Stomach (tissue), 9 donors: Measurements from ENCODE around the gene DCAF6. TPM values are rescaled to one million over a fixed set of nuclear protein-coding genes. Genes with fewer than 3 reads are reported as not detected.

Experiments
- DNase-seq, 2 donors: peaks; one replicate each; pipeline versions ENCODE4 v3.0.0 to v3.0.0-alpha.2; 2013 to 2019
- H3K27ac ChIP-seq, 5 donors: fragments of 200-600 bp in 4 of 5; sonication (generic) in 4 of 5; one replicate each; pipeline ENCODE4 v1.5.1; 2013 to 2019; ENCODE audit warnings: mild to moderate bottlenecking in 1 of 5, moderate library complexity in 1 of 5
- H3K27me3 ChIP-seq, 3 donors: fragments of 200-600 bp; sonication (generic); one replicate each; pipeline ENCODE4 v1.5.1; 2017 to 2019; ENCODE audit warnings: mixed run types in 1 of 3
- H3K36me3 ChIP-seq, 4 donors: fragments of 200-600 bp; sonication (generic); 1 replicate in 3 of 4; 2 replicates in 1 of 4; pipeline ENCODE4 v1.5.1; 2016 to 2019
- H3K4me1 ChIP-seq, 4 donors: fragments of 200-600 bp; sonication (generic); one replicate each; pipeline ENCODE4 v1.5.1; 2016 to 2019
- H3K4me3 ChIP-seq, 4 donors: fragments of 200-600 bp; sonication (generic) in 3 of 4; one replicate each; pipeline ENCODE4 v1.5.1; 2016 to 2019; ENCODE audit warnings: mild to moderate bottlenecking in 1 of 4
- H3K9me3 ChIP-seq, 4 donors: fragments of 200-600 bp; sonication (generic); one replicate each; pipeline ENCODE4 v1.5.1; 2016 to 2019
- CTCF ChIP-seq, 7 experiments: fragments of 450-650 bp in 4 of 7; fragments of 200-600 bp in 3 of 7; sonication (generic) in 3 of 7; IDR thresholded peaks; one replicate each; pipeline ENCODE4 v1.5.1; 2016 to 2019; ENCODE audit warnings: antibody characterized with exemption in 7 of 7, control low read depth in 2 of 7, mild to moderate bottlenecking in 1 of 7
- EP300 ChIP-seq: sonication (generic); formaldehyde crosslinking; IDR thresholded peaks from one replicate; pipeline ENCODE4 v1.6.1; 2017; ENCODE audit warnings: antibody characterized with exemption
- POLR2A ChIP-seq, 4 donors: fragments of 450-650 bp; IDR thresholded peaks; one replicate each; pipeline ENCODE4 v1.6.1; 2016; ENCODE audit warnings: antibody characterized with exemption in 4 of 4, control low read depth in 2 of 4, mild to moderate bottlenecking in 1 of 4, moderate library complexity in 1 of 4
- POLR2AphosphoS5 ChIP-seq, 3 donors: sonication (generic); formaldehyde crosslinking; IDR thresholded peaks; one replicate each; pipeline ENCODE4 v1.6.1; 2016; ENCODE audit warnings: antibody characterized with exemption in 3 of 3
- WGBS, 5 donors: extraction: QIAGEN DNeasy Blood & Tissue Kit in 3 of 5; methylation state at CpG; one replicate each; pipeline versions ENCODE4 v1.1.5 to v1.1.7; 2013 to 2018; 5-methylcytosine and 5-hydroxymethylcytosine counted together
- intact Hi-C: fragments of 100-400 bp; cut with DNase I; formaldehyde crosslinking; loops from one replicate; pipeline ENCODE4 v1.15.1; 2023; ENCODE audit warnings: low total_unique reads
- polyA plus RNA-seq, 3 donors: library from polyadenylated mRNA; stranded (reverse); fragments of 200-250 nt; gene quantifications; one replicate each; pipeline ENCODE4 v1.2.3, GENCODE V29; 2013
- total RNA-seq, 5 donors: library from RNA; depleted of rRNA; stranded (reverse); fragments of >200 nt; gene quantifications; one replicate each; pipeline versions ENCODE4 v1.1.0 to v1.2.3, GENCODE V29; 2014 to 2016
- donor health status: healthy with polysubstance abuse.
- donor health status: Bipolar disorder and iron deficiency.
- donor health status: healthy.

The DCAF6 gene
- total and polyA plus RNA-seq, 8 donors, result 39.3 to 124 (median 71.9) TPM

GRCh38 chr1:168091720-168092550 lies 155.5 kb downstream of the DCAF6 start:
- Histone ChIP-seq H3K9me3 (no peaks in the 10 kb centered on the region), H3K36me3 (peaks cover 0 to 27% (median 14%) of the 10 kb centered on the region in 4 donors), H3K4me3 (no peak overlapping the region), H3K4me1 (peaks cover 0 to 6% (median 0%) of the 10 kb centered on the region in 4 donors), H3K27ac (no peak overlapping the region), H3K27me3 (no peaks in the 10 kb centered on the region)
- intact Hi-C loops, result no loop called here
- DNase-seq, result no peak
- 74 to 88% (median 82%) methylated on average over 8 of the region's 8 CpGs for whole genome bisulfite sequencing, 5 donors
- TF ChIP-seq CTCF (IDR thresholded peaks at IDR 0.05) (no peak), POLR2A (IDR thresholded peaks at IDR 0.05) (no peak), EP300 (no peak), POLR2AphosphoS5 (IDR thresholded peaks at IDR 0.05) (no peak)

- TF ChIP-seq POLR2AphosphoS5 (IDR thresholded peaks at IDR 0.05) (no peak), POLR2A (IDR thresholded peaks at IDR 0.05) (no peak), EP300 (no peak), CTCF (IDR thresholded peaks at IDR 0.05) (no peak)
- peak in 1 of 2 donors; percentile 57 for DNase-seq
- peaks cover 0 to 29% (median 17%) of the 10 kb centered on the region in 4 donors for H3K36me3 ChIP-seq
- H3K9me3 ChIP-seq, result no peaks in the 10 kb centered on the region
- H3K27me3 ChIP-seq, result no peaks in the 10 kb centered on the region
- WGBS, 5 donors, result 75 to 80% (median 77%) methylated on average over 14 to 16 of the region's 16 CpGs
- no peak overlapping the region for H3K4me3 ChIP-seq
- no peak overlapping the region for H3K27ac ChIP-seq
- intact Hi-C loops, result no loop called here
- H3K4me1 ChIP-seq, result peaks cover 0 to 6% (median 0%) of the 10 kb centered on the region in 4 donors
Observed at GRCh38 chr1:168092566-168093355, 156.3 kb downstream of the DCAF6 start.

DNA sequence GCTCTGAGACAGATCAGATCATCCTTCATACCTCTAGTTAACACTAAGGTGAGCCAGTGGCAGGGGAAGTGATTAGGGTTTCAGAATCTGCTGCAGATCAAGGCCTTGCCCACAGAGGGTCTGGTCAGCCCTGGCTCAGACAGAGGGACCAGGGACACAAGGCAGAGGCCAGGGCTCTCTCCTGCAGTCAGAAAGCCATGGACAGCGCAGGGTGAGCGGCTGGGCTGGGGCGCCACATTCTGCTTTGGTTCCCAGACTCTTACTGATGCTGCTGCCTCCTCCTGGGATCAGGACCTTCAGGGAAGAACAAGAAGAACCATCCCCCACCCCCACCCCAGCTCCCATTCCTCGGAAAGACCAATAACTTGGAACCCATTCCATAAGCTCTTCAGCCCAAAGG lies 157.1 kb downstream of the DCAF6 start:
- Histone ChIP-seq H3K36me3 (peaks cover 0 to 36% (median 17%) of the 10 kb centered on the region in 4 donors), H3K27ac (no peak overlapping the region), H3K4me1 (peaks cover 0 to 10% (median under 1%) of the 10 kb centered on the region in 4 donors), H3K27me3 (no peaks in the 10 kb centered on the region), H3K9me3 (no peaks in the 10 kb centered on the region), H3K4me3 (no peak overlapping the region)
- TF ChIP-seq CTCF (IDR thresholded peaks at IDR 0.05) (no peak), POLR2AphosphoS5 (IDR thresholded peaks at IDR 0.05) (no peak), EP300 (no peak), POLR2A (IDR thresholded peaks at IDR 0.05) (no peak)
- intact Hi-C loops, result no loop called here
- WGBS, 5 donors, result 88 to 97% (median 95%) methylated on average over 4 of the region's 4 CpGs
- no peak for DNase-seq

DNA sequence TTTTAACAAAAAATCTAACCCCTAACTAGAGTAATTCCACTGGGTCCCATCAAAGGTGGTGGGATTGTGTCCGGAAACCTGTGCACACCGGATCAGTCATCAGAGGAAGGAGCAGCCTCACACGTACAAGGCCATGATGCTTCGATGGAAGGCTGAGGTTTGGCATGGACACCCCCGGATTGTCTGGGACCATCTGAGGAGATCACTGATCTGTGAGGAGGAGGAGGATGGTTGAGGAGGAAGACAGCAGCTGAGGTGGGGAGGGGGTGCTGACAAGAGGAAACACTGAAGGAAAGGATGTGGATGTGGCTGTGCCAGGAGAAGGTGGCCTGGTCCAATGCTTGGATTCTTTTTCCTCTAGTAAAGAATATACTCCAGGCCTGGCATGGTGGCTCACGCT lies 159.0 kb downstream of the DCAF6 start:
- Histone ChIP-seq H3K27me3 (no peaks in the 10 kb centered on the region), H3K4me3 (no peak overlapping the region), H3K36me3 (peaks cover 0 to 21% (median 15%) of the 10 kb centered on the region in 4 donors), H3K9me3 (no peaks in the 10 kb centered on the region), H3K27ac (no peak overlapping the region), H3K4me1 (peaks cover 0 to 16% (median 4%) of the 10 kb centered on the region in 4 donors)
- intact Hi-C loops, result no loop called here
- no peak for TF ChIP-seq POLR2AphosphoS5 (IDR thresholded peaks at IDR 0.05)
- no peak for TF ChIP-seq EP300
- no peak for TF ChIP-seq CTCF (IDR thresholded peaks at IDR 0.05)
- no peak for TF ChIP-seq POLR2A (IDR thresholded peaks at IDR 0.05)
- 96 to 98% (median 97%) methylated on average over 6 of the region's 6 CpGs for WGBS, 5 donors
- DNase-seq, result no peak
